GF-D8 (cell line): ENCODE results near the gene PRPS1L1.

Experiments used
- DNase-seq: peaks from one replicate; lab custom pipeline; 2025; lab: John Stamatoyannopoulos, UW

Gene PRPS1L1

DNA sequence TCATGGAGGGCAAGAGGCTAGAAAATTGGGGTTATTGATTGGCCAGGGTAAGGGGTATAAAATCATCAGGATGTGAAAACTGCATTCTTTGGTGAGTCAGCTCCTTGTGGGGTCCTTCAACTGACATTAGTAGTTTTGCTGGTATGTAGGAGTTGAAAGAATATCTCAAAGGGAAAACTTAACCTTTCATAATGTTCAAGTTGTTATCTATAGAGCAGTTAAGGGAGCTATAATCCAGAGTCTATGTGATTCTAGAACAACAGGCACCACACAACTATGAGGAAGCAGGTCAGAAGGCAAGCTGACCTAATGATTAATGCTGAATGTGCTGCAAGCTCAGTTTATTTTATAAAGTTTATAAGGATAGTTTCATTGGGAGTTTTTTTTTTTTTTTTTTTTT is 13.7 kb downstream of the PRPS1L1 start:
- DNase-seq = no peak

DNA sequence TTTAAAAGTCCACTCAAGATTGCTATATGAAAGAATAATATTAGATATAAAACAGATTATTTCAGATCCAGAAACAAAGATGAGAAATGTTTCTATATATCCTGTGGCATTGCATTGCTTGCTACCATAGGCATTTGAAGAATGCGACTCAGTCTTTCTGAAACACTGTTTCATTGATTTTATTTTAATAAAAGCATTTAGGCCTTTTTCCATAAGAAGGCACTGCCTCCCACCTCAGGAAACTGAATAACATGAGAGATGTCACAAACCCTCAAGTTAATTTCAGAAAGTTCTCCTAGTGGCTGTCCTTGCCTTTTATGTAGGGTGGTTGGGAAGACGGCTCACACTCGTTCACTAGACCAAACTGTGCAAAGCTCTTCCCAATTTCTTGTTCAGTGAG is 23.3 kb downstream of the PRPS1L1 start:
- no peak for DNase-seq

GRCh38 chr7:18003286-18003994 is 24.2 kb downstream of the PRPS1L1 start:
- DNase-seq = no peak

DNA sequence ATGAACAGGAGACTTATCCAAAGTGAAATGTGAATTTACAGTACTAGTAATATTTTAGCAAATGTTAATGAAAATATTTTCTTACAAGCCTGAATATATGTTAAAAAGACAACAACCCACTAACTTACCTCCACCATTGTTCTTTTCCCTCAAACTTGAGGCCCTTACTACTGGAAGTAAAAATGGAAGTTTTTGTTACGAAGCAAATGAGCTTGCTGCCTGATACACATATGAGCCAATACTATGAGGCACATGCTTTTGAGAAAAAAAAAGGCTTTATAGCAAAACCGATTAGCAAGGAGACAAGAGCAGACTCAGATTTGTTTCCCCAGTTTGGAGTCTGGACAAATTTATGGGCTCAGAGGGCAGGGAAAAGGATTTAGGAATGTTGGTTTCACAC is 29.0 kb downstream of the PRPS1L1 start:
- DNase-seq = no peak

GRCh38 chr7:17996442-17997223 is 31.0 kb downstream of the PRPS1L1 start:
- no peak for DNase-seq

GRCh38 chr7:17996040-17996439 is 31.6 kb downstream of the PRPS1L1 start:
- no peak for DNase-seq

GRCh38 chr7:17994079-17994850 is 33.4 kb downstream of the PRPS1L1 start:
- DNase-seq = no peak

GRCh38 chr7:17991866-17992648 is 35.6 kb downstream of the PRPS1L1 start:
- no peak for DNase-seq

GRCh38 chr7:17990761-17991160 is 36.9 kb downstream of the PRPS1L1 start:
- no peak for DNase-seq

- no peak for DNase-seq
Observed at GRCh38 chr7:17989546-17989945, 38.1 kb downstream of the PRPS1L1 start.

GRCh38 chr7:17988858-17989257 is 38.8 kb downstream of the PRPS1L1 start:
- DNase-seq = no peak

DNA sequence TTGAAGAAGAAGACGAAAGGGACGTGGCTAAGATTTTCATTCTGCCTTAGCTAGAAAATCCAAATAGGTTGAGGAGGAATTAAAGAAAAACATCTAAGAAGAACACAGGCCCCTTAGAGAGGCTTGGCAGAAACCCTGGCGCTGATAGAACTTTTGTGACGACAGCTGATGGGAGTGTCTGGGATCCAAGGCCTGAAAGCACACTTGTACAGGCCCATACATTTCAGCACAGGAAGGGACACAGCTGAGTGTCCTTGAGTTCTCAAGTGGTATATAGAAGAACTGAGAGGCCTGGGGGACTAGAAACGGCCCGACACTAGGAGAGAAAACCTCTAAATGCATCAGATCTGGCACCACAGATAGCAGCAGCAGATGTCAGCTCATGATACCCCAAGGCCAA is 39.5 kb downstream of the PRPS1L1 start:
- DNase-seq = no peak

GRCh38 chr7:17986851-17987250 is 40.8 kb downstream of the PRPS1L1 start:
- DNase-seq = no peak

- DNase-seq = no peak
Observed at GRCh38 chr7:17985473-17986239, 42.0 kb downstream of the PRPS1L1 start.

- DNase-seq = no peak
Observed at GRCh38 chr7:17984288-17984687, 43.4 kb downstream of the PRPS1L1 start.

DNA sequence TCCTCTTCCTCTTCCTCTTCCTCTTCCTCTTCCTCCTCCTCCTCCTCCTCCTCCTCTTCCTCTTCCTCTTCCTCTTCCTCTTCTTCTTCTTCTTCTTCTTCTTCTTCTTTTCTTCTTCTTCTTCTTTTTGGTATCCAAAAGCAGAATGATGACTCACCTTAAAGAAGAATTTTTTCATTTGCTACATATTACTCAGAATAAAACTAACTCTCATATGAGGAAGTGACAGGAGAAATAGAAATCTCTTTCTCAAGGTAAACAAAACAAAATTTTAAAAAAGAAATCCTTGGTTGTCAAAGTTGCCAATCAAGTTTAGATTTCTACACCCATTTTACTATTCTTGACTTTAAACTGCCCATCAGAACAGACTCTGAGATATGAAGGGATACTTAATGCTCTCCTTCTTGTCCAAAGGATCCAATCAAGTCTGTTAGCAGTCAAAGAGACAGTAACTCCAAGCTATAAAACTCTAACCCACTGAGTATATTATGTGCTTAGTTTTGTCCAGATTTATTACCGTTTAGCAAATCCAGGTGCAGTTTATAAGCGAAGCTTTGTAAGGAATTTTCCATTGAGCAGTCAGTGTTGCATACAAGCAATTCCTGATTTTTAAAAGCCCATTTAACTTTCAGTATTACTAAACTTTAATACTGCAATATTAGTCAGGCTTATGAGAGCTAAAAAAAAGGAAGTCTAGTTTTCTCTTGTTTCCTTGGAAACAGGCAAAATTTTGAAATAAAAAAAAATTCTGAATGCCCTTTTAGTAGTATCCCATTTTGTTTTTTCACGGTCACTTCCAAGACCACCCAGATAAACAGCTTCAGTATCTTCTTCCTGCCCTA is 44.2 kb downstream of the PRPS1L1 start:
- DNase-seq = no peak

GRCh38 chr7:17976952-17977351 is 50.7 kb downstream of the PRPS1L1 start:
- DNase-seq = no peak
